IMR-90 (cell line): ENCODE results near the gene FAM20A.

Source experiments
- CTCF ChIP-seq: conservative IDR thresholded peaks from 2 replicates; pipeline ENCODE4 v1.5.1; 2012; ENCODE audit warnings: mild to moderate bottlenecking, low read depth, low read length, improper control_type of control experiment
- POLR2A ChIP-seq: IDR thresholded peaks from 2 replicates; pipeline ENCODE4 v1.6.1; 2012; ENCODE audit warnings: mild to moderate bottlenecking, low read depth, low read length
- RAD21 ChIP-seq: IDR thresholded peaks from 2 replicates; pipeline ENCODE4 v1.6.1; 2012; ENCODE audit warnings: low read length, improper control_type of control experiment
- RCOR1 ChIP-seq: IDR thresholded peaks from 2 replicates; pipeline ENCODE4 v1.6.1; 2012; ENCODE audit warnings: mild to moderate bottlenecking, low read length, improper control_type of control experiment; ENCODE audit not compliant: insufficient replicate concordance

- TF ChIP-seq CTCF: no peak
- TF ChIP-seq RAD21: no peak
- no peak for TF ChIP-seq POLR2A
- no peak for TF ChIP-seq RCOR1
Measured at GRCh38 chr17:68612209-68612922, 11.2 kb upstream of the FAM20A start.
